ENCODE measurements around the gene LACTBL1.

- no peak for TF ChIP-seq CTCF (IDR thresholded peaks at IDR 0.05)
- no peak for TF ChIP-seq POLR2A (IDR thresholded peaks at IDR 0.05)
- TF ChIP-seq EP300 (IDR thresholded peaks at IDR 0.05), result no peak
Measured at GRCh38 chr1:22970096-22970495, 2.6 kb downstream of the LACTBL1 start.

All from ovary (tissue), 3 donors.